GM19351 (cell line): ENCODE data around the gene RAET1G.
"Not testable (repeated sequence)": the region's sequence is repeated elsewhere in the genome, so short reads cannot be mapped to it uniquely, and the experiment has no call there.

Experiments used
- ATAC-seq: cut with Tn5 transposase; IDR thresholded peaks from one replicate; pipeline ENCODE4 v1.9.1; 2021; ENCODE audit warnings: mild to moderate bottlenecking, moderate library complexity; ENCODE audit not compliant: unreplicated experiment

RAET1G gene

DNA sequence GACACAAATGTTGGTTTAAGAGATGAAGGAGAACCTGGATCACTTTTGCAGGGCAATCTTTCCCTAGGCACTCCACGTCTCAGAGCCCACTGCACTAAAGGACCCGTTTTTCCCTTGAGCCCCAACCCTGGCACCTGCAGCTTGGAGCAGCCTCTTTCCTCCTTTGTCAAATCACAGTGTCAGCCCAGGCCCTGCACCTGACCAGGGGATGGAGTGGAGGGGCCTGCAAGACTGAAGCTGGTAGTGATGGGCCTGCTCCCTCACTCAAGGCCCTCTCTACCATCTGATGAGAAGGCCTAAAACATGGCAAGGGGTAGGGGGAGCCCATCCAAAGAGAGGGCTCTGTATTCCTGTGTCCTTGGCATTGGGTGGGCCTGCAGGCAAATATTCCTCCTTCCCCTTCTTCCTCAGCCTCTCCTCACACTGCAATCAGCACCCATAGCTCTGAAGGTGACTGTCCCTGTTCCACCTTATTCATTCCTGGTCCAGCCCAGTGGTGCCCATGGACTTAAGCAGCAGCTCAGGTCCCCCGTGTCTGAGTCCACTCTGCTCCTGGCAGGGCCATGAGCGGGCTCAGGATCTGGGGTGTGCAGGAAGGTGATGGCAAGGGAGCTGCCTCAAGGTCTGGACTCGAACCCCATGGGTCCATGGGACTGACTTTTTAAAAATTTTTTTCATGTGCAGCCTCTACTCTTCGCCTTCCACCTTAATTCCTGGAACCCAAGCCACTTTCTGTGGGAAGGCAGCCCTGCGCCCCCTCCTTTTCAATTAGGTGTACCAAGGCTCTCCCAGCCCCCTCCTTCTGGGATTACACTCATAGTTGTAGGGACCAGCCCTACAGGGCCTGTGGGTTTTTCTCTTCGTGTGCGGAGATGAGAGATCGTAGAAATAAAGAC is 6.7 kb downstream of the RAET1G start:
- no peak for ATAC-seq

DNA sequence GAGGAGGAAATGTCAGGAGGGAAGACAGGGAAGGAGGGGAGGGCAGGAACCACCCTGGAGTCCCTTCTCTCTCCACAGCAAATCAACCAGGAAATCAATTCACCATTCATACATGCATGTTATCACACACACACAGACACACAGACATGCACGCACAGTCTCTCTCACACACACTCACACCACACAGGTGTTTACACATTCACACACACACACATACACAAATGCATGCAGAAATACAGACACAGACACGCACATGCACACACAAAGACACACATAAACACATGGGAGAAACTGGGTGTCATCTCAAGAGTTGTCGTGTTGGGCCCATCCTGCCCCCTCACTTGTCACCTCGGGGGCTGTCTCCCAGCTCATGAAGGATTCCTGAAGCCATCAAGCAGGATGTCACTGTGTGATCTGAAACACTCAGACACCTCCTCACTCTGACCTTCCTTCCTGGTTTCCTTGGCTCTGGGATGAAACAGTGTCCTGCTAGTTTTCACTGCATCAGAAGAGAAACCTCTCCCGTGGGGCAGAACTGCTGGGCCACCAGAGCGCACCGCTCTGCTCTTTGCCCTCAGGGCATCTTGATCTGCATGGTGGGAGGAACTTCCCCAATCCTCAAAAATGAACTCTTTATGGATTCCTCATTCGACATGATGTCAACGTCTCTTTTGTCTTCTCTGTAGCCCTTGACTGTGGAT is 9.2 kb downstream of the RAET1G start:
- no peak for ATAC-seq

DNA sequence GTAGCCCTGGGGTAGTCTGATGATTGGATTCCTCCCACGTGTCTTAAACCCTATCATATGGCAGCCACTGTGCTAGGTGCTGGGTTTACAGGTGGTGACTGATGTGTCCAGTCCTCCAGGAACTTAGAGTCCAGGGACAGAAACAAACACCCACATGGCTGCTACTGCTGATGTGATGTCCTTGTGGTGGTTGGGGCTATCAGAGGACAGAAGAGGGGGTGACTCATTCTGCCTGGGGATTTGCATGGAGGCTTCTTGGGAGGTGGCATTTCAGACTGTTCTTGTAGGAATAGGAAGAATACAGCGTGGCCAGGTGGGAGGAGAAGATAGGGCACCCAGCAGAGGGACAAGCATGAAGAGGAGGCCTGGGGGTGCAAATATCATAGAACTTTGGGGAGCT is 9.8 kb downstream of the RAET1G start:
- no peak for ATAC-seq

DNA sequence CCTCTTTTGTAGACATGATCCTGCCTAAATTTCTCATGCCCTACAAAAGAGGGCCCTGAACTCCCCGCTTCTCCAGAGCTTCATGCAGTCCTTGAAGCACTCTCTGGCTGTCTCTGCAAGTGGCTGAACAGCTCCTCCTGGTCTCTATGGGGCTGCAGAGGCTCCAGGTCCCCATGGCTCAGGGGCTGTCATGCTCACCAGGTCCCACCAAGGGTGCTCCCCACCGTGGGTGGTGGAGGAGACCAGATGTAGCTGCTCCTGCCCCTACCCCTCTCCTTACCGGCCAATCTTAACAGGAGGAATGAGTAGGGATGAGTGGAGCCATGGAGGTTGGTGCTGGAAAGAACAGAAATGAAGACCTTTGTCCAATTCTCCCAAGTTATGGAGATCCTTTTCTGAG is 10.2 kb downstream of the RAET1G start:
- not testable (repeated sequence) for ATAC-seq

DNA sequence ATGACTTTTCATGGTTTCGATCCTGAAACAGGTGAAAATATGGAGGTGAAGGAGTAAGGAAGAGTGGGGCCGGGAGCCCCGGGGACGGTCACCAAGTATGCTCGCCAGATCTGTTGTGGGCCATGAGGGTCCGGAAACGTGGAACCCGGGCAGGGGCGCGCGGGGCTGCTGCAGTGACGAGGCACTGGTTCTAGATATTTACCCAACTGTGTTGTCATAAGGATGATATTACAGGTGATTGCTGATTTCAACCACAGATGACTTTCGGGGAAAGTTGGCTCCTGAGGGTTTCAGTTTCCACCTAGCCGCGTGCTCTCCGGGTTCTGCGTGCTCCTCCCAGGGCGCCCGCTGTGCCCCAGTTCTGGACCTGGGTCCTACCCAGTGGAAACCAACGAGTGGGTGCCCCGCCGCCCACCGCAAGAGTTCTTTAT is 12.2 kb downstream of the RAET1G start:
- no peak for ATAC-seq

DNA sequence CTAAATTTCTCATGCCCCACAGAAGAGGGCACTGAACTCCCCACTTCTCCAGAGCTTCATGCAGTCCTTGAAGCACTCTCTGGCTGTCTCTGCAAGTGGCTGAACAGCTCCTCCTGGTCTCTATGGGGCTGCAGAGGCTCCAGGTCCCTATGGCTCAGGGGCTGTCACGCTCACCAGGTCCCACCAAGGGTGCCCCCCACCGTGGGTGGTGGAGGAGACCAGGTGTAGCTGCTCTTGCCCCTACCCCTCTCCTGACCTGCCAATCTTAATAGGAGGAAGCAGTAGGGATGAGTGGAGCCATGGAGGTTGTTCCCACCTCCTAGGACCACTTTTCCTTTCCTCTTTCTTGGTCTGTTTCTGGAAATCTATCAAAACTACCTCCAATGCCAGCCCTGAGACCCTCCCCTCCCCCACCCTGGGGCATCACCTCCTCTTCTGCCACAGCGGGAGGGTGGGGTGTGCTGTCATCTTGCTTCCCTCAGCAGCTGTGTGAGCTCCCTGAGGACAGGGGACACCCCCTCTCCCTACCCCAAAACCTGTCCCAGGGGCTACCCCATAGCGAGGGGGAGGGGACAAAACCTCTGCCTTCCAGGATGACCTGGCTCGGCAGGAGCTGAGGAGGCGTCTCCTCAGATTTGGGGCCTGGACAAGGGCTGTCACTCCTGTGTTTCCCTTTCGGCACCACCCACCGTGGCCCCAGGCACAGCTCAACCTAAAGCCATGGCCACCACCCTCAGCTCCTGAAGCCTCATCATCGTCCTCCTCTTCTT is 13.0 kb downstream of the RAET1G start:
- no peak for ATAC-seq

DNA sequence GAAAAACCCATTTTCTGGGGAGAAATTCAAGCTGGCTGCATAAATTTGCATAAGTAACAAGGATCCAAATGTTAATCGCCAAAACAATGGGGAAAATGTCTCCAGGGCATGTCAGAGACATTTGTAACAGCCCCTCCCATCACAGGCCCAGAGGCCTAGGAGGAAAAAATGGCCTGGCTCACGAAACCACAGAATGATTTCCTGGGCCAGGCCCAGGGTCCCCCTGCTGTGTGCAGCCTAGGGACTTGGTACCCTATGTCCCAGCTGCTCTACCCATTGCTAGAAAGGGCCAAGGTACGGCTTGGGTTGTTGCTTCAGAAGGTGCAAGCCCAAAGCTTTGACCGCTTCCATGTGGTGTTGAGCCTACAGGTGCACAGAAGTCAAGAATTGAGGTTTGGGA is 14.4 kb downstream of the RAET1G start:
- not testable (repeated sequence) for ATAC-seq

DNA sequence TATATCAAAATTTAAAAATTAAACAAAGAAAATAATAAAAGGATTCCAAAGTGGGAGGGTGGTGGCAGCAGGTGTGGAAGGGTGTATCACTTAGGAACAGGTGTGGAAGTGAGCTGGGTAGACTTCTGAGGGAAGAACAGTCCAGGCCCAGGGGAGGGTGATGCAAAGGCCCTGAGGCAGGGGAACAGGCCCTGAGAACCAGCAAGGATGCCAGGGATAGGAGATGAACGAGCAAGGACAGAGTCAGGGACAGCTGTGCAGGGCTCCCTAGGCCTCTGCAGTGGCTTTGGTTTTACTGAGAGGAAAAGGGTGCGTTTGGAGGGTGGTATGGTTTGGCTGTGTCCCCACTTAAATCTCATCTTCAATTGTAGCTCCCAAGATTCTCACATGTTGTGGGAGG is 15.6 kb downstream of the RAET1G start:
- ATAC-seq = no peak

DNA sequence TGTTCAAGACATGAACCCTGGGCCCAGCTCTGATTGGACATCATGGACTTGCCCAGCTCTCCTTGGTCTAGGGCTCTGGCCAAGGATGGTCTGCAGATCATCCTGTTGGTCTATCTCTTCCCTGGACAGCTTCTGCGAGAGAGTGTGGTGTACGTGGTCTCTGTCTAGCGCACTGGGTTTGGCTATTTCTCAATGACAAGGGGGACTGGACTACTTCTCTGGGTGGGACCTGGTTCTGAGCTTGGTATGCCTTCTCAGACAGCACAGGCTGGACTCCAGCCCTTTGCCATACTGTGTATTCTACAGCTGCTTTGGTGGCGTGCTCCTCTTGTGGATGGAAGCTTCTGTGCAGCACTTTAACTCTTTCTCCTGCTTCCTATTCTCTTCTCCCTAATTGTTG is 16.5 kb downstream of the RAET1G start:
- ATAC-seq = no peak

DNA sequence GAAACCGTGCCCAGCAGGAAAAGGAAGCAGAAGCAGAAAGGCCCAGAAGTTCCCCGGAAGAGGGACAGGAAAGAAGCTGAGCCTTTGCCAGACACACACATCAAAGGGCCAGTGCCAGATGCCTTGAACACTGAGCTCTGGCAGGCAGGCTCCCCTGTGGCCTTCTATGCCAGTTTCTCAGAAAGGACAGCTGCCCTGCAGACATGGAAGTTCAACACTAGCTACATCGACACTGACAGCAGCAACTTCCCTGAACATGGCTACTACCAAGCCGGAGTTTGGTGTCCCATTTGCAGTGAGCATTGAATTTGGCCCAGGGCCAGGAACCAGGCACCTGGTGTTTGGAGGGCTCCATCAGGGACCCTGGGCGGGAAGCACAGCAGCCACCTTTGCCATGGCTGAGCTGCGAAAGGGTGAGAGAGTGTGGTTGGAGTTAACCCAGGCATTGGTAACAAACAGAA is 17.0 kb downstream of the RAET1G start:
- ATAC-seq = no peak

DNA sequence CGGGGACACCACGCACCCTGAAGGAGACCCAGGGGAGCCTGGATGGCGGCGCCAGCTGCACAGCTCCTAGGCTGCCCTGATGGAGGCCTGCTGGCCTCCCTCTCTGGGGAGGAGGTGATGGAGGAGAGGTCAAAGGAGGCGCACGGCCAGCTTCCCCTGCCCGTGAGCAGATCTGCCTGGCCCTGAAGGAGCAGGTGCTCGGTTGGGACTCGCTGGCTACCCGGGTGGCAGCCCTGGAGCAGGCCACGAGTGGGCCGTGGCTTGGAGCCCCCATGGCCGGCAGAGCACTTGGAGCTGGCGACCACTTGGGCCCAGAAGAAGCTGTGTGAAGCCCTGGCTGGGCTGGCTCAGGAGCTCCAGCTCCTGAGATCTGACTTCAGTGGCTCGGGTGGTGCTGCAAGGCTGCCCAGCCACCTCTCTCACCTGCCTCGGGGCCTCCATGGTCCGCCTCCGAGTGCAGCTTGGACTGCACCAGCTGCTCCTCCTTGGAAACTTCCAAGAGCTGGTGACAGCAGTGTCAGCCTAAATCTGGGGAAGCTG is 17.5 kb downstream of the RAET1G start:
- no peak for ATAC-seq

DNA sequence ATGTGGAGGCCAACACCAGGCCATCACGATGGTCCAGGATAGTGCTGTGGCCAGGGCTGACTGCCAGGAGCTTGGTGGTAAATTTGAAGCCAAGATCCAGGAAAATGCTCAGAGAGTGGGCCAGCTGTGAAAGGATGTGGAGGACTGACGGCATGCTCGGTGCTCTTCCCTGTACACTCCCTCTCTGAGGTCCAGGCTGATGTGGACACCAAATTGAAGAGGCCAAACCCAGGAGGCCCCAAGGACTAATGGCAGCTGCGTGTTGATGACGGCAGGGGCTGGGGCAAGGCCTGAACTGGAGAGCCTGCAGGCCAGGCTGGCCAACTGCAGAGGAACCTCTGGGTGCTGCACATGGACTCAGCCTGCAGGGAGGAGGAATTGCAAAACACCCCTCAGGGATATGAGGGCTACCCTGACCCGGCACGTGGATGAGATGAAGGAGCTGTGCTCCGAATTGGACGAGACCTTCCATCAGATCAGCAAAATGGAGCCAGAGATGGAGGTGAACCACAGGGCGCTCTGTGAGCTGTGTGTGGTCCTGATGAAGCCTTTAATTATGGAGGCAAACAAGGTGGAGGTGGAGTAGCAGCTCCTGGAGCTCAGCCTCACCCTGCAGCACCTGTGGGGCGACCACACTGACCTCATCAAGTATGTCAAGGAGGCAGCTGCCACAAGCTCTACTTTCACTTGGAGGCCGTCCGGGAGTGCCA is 18.1 kb downstream of the RAET1G start:
- ATAC-seq = no peak

DNA sequence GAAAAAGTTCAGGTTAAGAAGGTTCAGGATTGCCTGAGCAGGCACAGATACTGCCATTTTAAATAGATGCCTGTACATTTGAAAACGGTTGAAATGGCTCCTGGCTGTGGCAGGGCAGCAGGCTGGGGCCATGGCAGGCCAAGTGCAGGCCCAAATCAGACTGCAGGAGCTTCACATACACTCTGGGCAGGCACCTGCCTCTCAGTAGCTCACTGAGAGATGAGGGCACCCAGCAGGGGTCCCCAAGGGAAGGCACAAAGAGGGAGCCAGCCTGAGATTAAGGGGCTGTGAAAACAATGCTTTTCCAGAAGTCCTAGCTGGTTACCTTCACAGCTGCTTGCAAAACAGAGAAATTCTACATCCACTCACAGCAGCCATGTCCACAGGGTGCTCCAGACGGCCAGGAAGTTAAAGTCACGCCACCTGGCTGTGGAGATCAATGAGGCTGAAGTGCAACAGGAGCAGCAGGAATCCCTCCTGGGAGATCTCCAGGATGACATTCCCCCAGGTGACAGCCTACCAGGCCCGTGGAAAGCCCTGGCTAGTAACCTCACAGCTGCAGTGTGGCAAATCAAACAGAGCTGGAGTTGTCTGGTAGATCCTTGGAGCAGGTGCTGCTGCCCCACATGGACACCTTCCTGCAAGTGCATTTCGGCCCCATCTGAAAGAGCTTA is 18.8 kb downstream of the RAET1G start:
- no peak for ATAC-seq

DNA sequence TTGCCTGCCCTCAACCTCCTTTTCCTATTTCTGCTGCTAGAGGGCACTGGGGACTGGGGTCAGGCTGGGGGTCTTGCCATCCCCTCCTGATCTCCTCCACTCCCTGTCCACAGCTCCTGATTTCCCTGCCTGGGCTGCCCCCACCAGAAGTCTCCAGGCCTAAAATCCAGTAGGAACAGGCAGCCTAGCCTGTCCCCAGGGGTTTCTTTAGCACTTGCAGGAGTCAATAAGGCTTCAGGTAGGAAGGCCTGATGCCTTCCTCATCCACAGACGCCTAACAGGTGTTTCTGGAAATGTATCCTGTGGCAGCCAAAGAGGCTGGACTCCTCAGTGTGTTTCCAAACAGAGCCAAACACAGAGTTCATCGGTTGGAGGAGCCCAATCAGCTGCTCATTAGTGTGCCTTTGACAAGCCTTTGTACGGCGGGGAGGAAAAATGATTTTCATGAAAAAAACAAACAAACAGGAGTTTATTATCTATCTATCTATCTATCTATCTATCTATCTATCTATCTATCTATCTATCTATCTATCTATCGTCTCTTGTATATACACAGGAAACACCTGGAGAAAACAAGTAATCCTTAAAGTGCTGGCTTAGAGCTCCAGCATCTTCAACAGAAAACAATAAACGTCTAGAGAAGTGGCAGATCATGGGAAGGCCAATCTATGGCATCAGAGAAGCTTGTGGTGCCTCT is 21.3 kb downstream of the RAET1G start:
- ATAC-seq = no peak

DNA sequence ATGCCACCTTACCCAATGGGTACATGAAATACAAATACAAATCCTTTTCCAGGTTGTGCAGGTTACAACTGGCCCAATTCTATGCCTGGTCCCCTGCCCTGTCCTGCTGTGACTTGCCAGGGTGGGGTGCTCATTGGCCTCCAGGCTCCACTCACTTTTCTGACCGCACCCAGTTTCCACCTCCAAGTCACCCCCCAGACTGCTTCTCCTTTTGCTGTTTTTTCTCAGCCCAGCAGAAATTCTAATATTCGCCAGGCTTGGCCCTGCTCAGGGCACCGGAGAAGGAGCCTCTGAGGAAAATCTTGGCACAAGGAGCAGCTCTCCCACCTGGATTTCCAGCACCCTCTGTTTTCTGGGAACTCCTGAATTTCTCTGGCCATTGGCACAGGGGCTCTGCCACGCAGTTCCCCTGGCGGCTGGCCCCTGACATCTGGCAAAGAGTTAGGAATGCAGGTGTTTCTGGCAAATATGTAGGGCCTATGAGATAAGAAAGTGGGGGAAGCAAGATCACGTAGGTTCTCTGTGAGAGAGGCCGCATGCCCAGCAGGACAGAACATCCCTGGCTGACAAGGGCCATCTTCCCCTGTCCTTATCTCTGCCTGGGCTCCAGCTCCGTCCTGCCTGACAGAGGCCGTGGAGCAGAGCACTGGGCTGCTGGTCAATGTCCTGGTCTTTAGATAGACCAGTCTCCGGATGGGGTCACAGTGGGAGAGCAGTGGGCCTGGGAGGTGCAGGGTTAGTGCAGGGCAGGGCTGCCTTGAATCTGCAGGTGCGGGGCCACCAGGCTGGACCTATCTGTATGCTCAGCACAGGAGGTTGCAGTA is 22.1 kb downstream of the RAET1G start:
- no peak for ATAC-seq

DNA sequence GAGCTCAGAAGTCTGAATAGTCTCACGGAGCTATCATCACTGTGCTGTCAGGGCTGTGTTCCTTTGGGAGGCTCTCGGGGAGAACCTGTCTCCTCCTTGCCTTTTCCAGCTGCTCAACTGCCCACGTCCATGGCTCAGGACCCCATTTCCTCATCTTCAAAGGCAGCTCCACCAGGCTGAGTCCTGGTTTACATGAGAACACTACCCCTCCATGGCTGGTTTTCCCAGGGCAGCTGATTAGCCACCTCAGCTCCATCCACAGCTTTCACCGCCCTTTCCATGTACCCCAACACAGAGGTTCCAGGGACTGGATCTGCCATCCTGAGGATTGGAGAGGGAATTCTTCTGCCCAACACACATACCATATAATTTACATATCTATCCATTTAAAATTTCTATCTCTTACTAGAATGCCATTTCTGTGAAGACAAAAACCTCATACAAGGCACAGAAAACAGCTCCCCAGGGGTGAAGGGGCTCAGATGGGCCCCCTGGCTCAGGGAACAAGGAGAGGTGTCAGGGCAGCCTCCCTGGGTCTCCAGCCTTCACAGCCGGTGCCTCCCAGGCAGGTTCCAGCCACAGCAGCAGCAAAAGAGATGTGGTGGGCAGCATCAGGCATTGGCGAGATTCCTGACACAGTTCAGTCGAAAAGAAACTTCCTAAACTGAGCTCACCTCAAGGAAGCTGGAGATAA is 22.8 kb downstream of the RAET1G start:
- no peak for ATAC-seq

DNA sequence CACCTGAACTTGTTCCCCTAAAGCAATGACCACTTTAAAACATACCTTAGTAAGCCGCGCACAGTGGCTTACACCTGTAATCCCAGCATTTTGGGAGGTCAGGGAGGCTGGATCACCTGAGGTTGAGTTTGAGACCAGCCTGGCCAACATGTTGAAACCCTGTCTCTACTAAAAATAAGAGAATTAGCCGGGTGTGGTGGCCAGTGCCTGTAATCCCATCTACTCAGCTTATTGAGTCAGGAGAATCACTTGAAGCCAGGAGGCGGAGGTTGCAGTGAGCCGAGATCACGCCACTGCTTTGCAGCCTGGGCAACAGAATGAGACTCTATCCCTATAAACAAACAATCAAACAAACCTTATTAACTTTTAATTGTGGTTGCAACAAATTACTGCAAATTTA is 23.4 kb downstream of the RAET1G start:
- no peak for ATAC-seq

DNA sequence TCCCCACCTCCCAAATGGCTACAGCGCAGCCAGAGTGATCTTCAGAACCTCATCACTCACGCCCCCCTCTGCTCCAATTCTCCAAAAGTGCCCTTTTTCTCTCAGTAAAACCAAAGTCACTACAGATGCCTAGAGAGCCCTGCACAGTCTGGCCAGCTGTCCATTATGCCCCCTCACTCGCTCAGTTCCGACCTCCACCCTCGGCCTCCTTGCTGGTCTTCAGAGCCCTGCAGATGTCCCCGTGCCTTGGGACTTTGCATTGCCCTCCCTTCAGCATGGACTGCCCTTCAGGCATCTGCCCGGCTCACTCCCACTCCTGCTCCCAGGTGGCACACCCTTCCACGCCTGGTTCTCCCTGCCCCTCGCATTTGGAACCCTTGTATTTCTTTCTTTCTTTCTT is 24.0 kb downstream of the RAET1G start:
- no peak for ATAC-seq
